ENCODE results near the gene LRRTM3. TPM values are rescaled to one million over a fixed set of nuclear protein-coding genes. Genes with fewer than 3 reads are reported as not detected.

The LRRTM3 gene
- total RNA-seq, 1 experiment from 2014 or later, result 0.96 TPM

DNA sequence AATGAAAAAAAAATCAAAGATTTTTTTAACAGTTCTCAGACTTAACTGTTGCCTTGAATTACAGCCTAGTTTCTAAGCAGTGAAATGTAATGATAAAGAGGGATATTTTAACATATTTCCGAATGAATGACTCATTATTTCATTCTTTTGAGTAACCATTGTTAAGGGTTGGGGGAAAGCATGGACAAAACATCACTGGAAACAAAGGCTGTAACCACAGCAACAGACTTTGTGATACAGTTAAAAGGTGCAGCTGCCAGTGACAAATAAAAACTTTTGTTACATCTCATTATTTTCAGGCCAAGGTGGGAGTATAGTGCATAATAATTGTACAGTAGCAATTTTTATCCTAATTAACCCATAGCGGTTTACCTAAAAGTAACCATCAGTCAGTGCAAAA, 172.6 kb downstream of the LRRTM3 start:
- Histone ChIP-seq H2BK120ac (ENCODE audit: low read depth, low read length, poor library complexity, severe bottlenecking) (peak overlapping the region; percentile 36), H3K23me2 (ENCODE audit: insufficient read length, low read depth, low read length, poor library complexity, severe bottlenecking) (no peaks in the 10 kb centered on the region), H3K23ac (ENCODE audit: insufficient read length, low read depth, low read length) (no peak overlapping the region), H3K79me2 (ENCODE audit: insufficient read depth, low read length) (no peaks in the 10 kb centered on the region), H3K9ac (ENCODE audit: extremely low read depth, insufficient read length, low read length) (no peak overlapping the region), H4K8ac (replicated peaks; ENCODE audit: insufficient read length, low read depth, low read length) (no peak overlapping the region), H2BK15ac (ENCODE audit: low read depth, low read length) (no peak overlapping the region), H3K27ac (ENCODE audit: insufficient read length, low read depth, low read length) (no peak overlapping the region), H3K4ac (ENCODE audit: low read depth, low read length) (no peak overlapping the region), H3K14ac (ENCODE audit: insufficient read depth, low read length) (no peak overlapping the region), H2BK12ac (ENCODE audit: insufficient read length, low read depth, low read length) (no peak overlapping the region), H4K91ac (ENCODE audit: insufficient read length, low read depth, low read length) (no peak overlapping the region), H2AFZ (ENCODE audit: low read length) (no peak overlapping the region), H4K20me1 (ENCODE audit: control insufficient read depth, insufficient read depth, insufficient read length) (no peaks in the 10 kb centered on the region), H4K5ac (ENCODE audit: insufficient read length, low read depth, low read length) (no peak overlapping the region), H3K4me2 (ENCODE audit: insufficient read depth, insufficient read length, low read length) (no peak overlapping the region), H3K27me3 (ENCODE audit: insufficient read depth, low read length) (no peaks in the 10 kb centered on the region), H3K56ac (ENCODE audit: insufficient read length, low read depth, low read length) (no peak overlapping the region), H2AK5ac (ENCODE audit: insufficient read length, low read length) (no peak overlapping the region), H3K9me3 (ENCODE audit: control insufficient read depth, low read depth, low read length) (no peaks in the 10 kb centered on the region), H3K18ac (ENCODE audit: insufficient read length, low read depth, low read length) (peak overlapping the region; percentile 64), H2BK20ac (ENCODE audit: low read depth, low read length, poor library complexity, severe bottlenecking) (no peak overlapping the region), H3T11ph (ENCODE audit: low read length) (no peak overlapping the region), H3K79me1 (ENCODE audit: insufficient read depth, low read depth, low read length, poor library complexity, severe bottlenecking) (no peaks in the 10 kb centered on the region), H3K4me1 (ENCODE audit: insufficient read depth, low read length) (peaks cover 3% of the 10 kb centered on the region; the same call in 1 of the 2 replicates), H2BK5ac (ENCODE audit: insufficient read length, low read length) (no peak overlapping the region)
- no CpG with 5 or more reads among the region's 2 CpGs for WGBS (ENCODE audit: extremely low coverage, insufficient read length, low lambda C conversion rate)
- no peak overlapping the region for H3K4me3 Mint-ChIP-seq
- peaks cover 16 to 24% of the 10 kb centered on the region in 2 experiments for H3K4me1 Mint-ChIP-seq
- no peak for DNase-seq
- H3K27ac Mint-ChIP-seq, result peak overlapping the region; percentile 54 to 90 (median 86); a peak in 3 of 7 replicates
- H3K9me3 Mint-ChIP-seq, result no peaks in the 10 kb centered on the region
- TF ChIP-seq, protein P1, sequence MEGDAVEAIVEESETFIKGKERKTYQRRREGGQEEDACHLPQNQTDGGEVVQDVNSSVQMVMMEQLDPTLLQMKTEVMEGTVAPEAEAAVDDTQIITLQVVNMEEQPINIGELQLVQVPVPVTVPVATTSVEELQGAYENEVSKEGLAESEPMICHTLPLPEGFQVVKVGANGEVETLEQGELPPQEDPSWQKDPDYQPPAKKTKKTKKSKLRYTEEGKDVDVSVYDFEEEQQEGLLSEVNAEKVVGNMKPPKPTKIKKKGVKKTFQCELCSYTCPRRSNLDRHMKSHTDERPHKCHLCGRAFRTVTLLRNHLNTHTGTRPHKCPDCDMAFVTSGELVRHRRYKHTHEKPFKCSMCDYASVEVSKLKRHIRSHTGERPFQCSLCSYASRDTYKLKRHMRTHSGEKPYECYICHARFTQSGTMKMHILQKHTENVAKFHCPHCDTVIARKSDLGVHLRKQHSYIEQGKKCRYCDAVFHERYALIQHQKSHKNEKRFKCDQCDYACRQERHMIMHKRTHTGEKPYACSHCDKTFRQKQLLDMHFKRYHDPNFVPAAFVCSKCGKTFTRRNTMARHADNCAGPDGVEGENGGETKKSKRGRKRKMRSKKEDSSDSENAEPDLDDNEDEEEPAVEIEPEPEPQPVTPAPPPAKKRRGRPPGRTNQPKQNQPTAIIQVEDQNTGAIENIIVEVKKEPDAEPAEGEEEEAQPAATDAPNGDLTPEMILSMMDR (conservative IDR thresholded peaks at IDR 0.05), result no peak
- no peaks in the 10 kb centered on the region for H3K27me3 Mint-ChIP-seq (ENCODE audit: low read depth)
- no peaks in the 10 kb centered on the region for H3K36me3 Mint-ChIP-seq (ENCODE audit: insufficient read depth in 1 of 3, low read depth in 3 of 3)
